ENCODE measurements around the gene C3. TPM values are rescaled to one million over a fixed set of nuclear protein-coding genes. Genes with fewer than 3 reads are reported as not detected.

Gene C3
- total and polyA plus RNA-seq, 2 donors from 2014 or later = 452 to 3,831 TPM

Small RNA genes within 50 kb of the gene (microRNA-seq; reads per million reads assigned to microRNA genes)
- gene MIR6791 = not detected

Other genes with a start within 250 kb of the C3 start
- 8.2 TPM for gene DENND1C, start 238.9 kb downstream of the C3 start, total RNA-seq
- 2.6 TPM for gene DENND1C, start 238.9 kb downstream of the C3 start, polyA plus RNA-seq (ENCODE audit: insufficient read depth, low read depth, low replicate concordance)
- 4.4 TPM for gene TUBB4A, start 218.3 kb downstream of the C3 start, total RNA-seq
- 11.3 TPM for gene TUBB4A, start 218.3 kb downstream of the C3 start, polyA plus RNA-seq (ENCODE audit: insufficient read depth, low read depth, low replicate concordance)
- 1.1 TPM for gene TNFSF9, start 189.6 kb downstream of the C3 start, total RNA-seq
- gene TNFSF9, start 189.6 kb downstream of the C3 start, polyA plus RNA-seq (ENCODE audit: insufficient read depth, low read depth, low replicate concordance) = 0.62 TPM
- gene CD70, start 129.5 kb downstream of the C3 start, total RNA-seq = 0.76 TPM
- not detected for gene CD70, start 129.5 kb downstream of the C3 start, polyA plus RNA-seq (ENCODE audit: insufficient read depth, low read depth, low replicate concordance)
- gene TNFSF14, start 50.5 kb downstream of the C3 start, total RNA-seq = 2.5 TPM
- gene TNFSF14, start 50.5 kb downstream of the C3 start, polyA plus RNA-seq (ENCODE audit: insufficient read depth, low read depth, low replicate concordance) = not detected
- gene GPR108, start 16.9 kb upstream of the C3 start, total RNA-seq = 113 TPM
- gene GPR108, start 16.9 kb upstream of the C3 start, polyA plus RNA-seq (ENCODE audit: insufficient read depth, low read depth, low replicate concordance) = 144 TPM
- gene TRIP10, start 19.0 kb upstream of the C3 start, total RNA-seq = 92.9 TPM
- 57.5 TPM for gene TRIP10, start 19.0 kb upstream of the C3 start, polyA plus RNA-seq (ENCODE audit: insufficient read depth, low read depth, low replicate concordance)
- gene SH2D3A, start 46.8 kb upstream of the C3 start, total RNA-seq = 35.4 TPM
- 12.5 TPM for gene SH2D3A, start 46.8 kb upstream of the C3 start, polyA plus RNA-seq (ENCODE audit: insufficient read depth, low read depth, low replicate concordance)
- gene VAV1, start 52.1 kb upstream of the C3 start, total RNA-seq = 15.5 TPM
- 0.90 TPM for gene VAV1, start 52.1 kb upstream of the C3 start, polyA plus RNA-seq (ENCODE audit: insufficient read depth, low read depth, low replicate concordance)
- gene ADGRE1, start 166.9 kb upstream of the C3 start, total RNA-seq = 1.3 TPM
- 0.19 TPM for gene ADGRE1, start 166.9 kb upstream of the C3 start, polyA plus RNA-seq (ENCODE audit: insufficient read depth, low read depth, low replicate concordance)

Data from kidney (tissue), 2 donors.